Anterior cingulate cortex (tissue), 58 donors: ENCODE measurements around the gene FSCB.
"Not testable (repeated sequence)": the region's sequence is repeated elsewhere in the genome, so short reads cannot be mapped to it uniquely, and the experiment has no call there.

Experiments used
- DNase-seq, 58 donors: peaks; one replicate each; lab custom pipeline; 2025; lab: John Stamatoyannopoulos, UW

The FSCB gene, protein sequence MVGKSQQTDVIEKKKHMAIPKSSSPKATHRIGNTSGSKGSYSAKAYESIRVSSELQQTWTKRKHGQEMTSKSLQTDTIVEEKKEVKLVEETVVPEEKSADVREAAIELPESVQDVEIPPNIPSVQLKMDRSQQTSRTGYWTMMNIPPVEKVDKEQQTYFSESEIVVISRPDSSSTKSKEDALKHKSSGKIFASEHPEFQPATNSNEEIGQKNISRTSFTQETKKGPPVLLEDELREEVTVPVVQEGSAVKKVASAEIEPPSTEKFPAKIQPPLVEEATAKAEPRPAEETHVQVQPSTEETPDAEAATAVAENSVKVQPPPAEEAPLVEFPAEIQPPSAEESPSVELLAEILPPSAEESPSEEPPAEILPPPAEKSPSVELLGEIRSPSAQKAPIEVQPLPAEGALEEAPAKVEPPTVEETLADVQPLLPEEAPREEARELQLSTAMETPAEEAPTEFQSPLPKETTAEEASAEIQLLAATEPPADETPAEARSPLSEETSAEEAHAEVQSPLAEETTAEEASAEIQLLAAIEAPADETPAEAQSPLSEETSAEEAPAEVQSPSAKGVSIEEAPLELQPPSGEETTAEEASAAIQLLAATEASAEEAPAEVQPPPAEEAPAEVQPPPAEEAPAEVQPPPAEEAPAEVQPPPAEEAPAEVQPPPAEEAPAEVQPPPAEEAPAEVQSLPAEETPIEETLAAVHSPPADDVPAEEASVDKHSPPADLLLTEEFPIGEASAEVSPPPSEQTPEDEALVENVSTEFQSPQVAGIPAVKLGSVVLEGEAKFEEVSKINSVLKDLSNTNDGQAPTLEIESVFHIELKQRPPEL

DNA sequence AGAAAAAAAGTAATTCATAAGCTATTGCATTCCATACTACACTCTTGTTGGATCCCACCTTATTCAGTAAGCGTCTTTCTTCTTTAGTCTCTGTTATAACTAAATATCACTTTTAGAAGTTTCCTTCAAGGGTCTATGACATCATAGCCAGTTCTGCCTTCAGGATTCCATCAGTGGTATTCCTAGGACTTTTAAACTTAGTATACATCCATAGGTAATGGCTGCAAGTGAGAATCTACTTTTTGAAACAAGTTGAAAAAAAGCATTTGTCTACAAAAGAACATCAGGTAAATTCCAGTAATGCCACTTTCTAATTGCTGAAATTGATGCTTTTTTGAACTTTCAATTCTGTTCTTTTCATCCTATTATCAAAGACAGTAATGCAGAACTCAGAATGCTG is at the start of gene FSCB:
TSS of gene FSCB (minus strand) at position 101 of the 400 bp plus-strand sequence. CDS start 296 bp downstream, outside the sequence.
- no peak for DNase-seq

DNA sequence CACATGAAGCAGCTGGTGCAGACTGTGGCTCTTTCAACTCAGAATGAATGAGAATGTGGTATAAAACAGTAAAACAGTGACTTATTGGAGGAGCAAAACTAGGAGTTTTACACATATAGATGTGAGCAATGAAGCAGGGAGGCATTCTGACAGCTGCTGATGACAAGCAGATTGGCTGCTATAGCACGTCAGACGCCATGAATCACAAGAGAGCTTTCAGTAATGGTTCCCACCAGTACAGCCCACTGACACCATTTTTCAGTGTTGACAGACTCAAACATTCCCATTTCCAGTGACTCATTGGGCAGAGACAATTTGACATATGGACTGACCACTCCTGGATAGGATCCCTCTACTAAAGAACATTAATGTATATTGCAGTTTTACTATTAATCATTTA is 24.6 kb upstream of the FSCB start:
- no peak for DNase-seq

DNA sequence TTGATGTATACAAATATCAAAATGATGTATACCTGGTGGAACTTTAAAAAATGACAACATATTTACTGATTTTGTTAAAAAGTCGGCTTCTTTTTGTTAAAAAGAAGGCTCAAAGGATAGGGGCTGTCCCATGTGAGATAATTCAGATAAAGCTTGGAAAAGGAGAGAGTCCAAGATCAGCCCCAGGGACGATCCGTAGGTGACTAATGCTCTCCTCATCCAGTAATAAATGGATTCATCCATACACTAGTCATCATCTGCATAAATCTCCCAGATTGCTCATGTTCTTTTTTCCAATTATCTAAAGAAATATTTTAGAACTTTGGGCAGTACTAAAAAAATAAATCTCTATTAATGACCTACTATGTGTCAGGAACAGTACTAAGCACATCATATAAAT is 23.4 kb upstream of the FSCB start:
- DNase-seq = no peak

DNA sequence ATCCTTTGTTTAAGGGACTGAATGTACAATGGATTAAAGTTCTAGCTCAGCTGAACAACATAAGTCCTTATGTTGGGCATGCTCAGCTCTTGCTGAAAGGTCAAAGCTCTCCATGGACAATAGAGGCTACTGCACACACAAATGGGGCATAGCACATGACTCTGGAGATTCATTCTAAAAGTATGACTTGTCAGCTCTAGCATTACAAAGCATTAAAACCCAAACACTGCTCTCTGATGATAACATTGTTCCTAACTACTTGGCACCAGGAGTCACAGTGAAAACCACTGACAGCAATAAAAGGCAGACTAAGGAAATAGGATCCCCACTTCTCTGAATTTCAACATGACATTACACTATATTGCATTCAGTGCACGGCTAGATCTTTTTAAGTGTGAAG is 21.9 kb upstream of the FSCB start:
- DNase-seq = peak in 8 of 58 donors; percentile 3 to 37 (median 10)

DNA sequence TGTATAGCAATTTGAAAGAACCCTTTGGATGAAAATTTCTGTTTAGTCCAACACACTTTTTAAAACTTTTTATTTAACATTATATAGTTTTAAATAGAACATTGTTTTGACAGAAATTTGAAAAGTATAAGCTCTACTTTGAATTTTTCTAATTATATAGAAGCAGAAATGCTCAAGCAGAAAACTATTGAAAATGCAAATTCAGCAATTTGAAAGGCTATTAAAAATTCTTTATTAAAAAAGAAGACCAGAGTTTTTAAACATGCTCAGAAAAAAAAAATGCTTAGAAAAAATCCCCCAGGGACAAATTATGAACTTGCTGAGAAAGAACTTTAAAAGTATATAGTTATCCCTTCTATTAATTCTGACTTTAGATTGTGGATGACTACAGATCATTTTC is 21.1 kb upstream of the FSCB start:
- DNase-seq = no peak

DNA sequence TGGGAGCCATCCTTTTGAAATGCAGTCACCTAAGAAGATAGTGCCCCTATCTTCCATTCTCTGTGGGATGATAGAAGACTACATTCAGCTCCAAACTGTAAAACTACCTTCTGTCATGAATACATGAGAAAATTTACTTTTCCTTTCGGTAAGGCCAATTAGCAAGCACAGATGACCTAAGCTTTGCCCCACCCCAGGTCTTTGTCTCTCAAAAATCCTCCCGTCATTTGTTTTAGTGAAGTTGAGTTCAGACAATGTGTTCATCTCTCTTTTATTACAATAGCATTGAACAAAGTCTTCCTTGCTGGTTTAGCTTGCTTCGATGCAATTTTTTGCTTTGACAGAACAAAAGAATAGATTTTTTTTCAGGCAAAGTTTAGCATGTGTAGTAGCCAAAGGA is 18.2 kb upstream of the FSCB start:
- no peak for DNase-seq

DNA sequence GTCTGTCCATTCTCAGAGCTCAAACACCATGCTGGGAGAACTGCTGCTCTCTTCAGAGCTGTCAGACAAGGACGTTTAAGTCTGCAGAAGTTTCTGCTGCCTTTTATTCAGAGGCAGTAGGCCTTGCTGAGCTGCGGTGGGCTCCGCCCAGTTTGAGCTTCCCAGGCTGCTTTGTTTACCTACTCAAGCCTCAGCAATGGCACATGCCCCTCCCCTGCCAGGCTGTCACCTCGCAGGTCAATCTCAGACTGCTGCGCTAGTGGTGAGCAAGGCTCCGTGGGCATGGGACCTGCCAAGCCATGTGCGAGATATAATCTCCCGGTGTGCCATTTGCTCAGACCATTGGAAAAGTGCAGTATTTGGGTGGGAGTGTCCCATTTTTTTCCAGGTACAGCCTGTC is 8.6 kb upstream of the FSCB start:
- not testable (repeated sequence) for DNase-seq

DNA sequence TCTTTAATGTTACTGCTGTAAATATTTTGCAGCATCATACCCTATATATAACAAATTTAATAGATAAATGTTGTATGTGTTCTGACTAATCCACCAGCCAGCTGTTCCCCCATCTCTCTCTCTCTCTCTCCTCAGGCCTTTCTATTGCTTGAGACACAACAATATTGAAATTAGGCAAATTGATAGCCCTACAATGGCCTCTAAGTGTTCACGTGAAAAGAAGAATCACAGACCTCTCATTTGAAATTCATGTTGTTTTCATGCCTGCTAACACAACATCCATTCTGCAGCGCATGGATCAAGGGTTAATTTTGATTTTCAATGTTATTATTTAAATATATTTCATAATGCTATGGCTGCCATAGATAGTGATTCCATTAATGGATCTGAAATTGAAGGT is 1.8 kb upstream of the FSCB start:
- no peak for DNase-seq

DNA sequence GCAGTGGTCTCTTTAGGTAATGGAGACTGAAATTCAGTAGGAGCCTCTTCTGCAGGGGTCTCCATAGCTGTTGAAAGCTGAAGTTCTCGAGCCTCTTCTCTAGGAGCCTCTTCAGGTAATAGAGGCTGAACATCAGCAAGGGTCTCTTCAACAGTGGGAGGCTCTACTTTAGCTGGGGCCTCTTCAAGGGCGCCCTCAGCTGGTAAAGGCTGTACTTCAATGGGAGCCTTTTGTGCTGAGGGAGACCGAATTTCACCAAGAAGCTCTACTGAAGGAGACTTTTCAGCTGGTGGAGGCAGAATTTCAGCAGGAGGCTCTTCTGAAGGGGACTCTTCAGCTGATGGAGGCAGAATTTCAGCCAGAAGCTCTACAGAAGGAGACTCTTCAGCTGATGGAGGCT is 1.5 kb downstream of the FSCB start:
- no peak for DNase-seq

DNA sequence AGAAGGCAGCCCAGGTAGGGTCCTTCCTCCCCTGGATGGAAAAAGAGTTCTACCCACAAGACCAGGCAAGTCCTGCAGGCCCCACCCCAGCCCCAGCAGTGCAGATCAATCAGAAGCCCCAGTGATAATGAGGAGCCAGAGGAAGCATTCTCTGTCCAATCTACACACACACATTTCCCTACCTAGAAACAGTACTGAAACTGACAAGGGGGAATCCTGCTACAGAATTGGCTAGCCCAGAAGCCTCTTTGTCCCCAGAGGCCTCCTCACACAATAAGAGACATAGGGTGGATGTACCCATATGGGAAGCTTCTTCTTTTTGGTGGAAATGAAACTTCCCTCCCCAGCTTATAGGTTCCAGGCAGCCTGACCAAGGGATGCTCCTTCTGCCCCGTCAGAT is 9.9 kb downstream of the FSCB start:
- DNase-seq = no peak

DNA sequence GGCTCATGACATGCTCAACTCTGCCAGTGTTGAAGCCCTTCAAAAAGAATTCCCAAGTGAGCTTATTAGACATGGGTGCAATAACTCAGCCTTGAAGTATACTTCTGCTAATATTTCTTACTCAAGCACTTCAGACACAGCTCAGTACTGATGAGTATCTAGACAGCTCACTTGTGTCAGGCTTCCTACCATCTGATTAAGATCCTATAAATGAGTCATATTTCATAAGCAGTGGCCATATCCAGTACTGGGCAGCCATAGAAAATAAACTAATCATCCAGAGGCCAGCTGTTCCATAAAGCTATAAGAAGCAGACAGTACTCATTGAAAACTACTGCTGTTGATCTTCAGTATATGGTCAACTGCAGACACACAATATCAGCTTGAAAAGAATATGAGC is 12.9 kb downstream of the FSCB start:
- DNase-seq = no peak

DNA sequence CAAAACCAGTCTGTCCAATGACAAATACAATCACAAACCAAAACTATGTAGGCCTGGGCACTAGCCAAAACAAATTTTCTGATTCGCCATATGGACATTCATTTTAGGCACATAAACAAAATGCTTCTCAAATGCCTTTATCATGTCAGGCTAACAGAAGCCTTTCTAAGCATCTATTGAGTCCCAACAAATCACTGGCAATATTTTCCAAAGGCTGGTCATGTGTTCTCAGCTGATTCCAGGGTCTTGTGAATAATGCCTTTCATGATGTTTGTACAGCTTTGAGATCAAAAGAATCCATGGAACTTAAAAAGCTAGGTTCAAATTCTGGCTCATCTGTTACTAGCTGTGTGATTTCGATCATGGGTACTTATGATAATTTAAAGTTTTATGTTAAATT is 16.1 kb downstream of the FSCB start:
- no peak for DNase-seq

DNA sequence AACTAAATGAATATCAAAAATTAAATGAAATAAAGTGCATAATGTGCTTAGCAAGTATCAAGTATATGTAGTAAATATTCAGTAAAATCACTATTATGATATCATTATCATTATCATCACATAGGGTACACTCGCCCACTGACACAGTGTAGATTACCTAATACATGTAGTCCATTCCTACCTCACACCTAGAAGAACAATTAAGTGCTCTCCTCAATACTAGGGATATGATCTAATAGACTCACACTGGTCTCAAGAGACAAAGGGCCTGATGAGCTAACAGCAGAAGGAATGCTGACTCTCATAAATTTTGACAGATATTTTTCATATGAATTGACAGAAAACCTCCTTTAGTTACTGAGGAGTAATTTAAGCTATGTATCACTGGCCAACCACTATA is 29.1 kb downstream of the FSCB start:
- DNase-seq = no peak

DNA sequence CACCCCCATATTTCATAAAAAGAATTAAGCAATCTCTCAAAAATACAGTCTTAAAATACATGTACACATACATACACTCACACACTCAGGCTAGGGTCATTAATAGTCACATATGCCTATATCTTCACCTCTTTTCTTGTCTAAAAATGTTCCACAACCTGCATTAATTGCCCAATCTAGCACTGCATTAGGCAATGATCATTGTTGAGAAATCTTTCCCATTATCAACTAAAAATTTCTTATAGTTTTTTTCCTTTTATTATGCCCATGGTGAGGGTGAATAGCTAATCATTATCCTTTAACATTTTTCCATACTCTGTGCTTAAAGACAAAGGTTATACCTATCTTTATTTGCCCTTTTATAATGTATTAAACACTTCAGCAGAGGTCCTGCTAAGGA is 38.3 kb downstream of the FSCB start:
- no peak for DNase-seq

DNA sequence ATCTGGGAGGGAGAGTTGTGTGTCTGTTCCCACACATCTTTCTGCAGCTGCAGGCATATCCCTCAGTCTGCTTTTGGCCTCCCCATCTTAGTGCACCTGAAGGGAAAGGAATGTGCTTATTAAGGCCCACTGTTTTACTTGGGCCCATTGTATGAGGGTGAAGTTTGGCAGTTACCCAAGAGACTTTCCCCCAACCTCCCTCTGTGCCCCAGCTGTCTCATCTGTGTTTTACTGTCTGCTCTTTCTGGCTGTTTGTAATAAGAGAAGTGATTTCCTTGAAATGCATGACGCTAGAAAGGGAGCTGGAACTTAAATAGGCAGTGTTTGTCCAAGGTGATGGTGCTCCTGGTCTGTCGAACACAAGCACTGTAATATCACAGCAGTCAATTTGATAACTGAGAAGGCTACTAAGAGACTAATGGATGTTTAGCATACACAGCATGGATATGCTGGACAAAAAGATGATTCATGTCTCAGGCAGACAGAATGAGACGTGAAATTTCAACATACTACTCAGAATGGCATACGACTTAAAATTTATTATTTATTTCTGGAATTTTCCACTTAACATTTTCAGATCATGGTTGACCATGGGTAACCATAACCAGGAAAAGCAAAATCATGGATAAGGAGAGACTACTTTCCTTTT is 43.6 kb downstream of the FSCB start:
- DNase-seq = no peak

DNA sequence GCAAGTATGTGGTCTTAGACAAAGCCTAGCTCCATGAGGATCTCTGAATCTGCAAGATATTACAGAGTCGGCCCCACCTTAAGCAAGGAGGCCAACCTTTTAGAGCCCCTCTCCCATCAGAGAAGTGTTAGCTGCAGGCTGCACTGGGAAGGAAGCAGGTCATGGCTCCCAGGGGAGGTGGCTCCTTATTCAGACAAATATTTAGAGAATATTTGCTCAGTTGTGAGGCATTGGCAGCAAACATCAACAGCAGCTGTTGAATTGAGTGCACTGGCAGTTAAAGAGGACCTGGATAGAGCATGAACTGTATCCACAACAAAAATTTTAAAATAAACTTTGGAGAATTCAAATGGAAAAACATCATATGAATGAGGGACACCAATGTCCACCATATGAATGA is 44.7 kb downstream of the FSCB start:
- DNase-seq = no peak

DNA sequence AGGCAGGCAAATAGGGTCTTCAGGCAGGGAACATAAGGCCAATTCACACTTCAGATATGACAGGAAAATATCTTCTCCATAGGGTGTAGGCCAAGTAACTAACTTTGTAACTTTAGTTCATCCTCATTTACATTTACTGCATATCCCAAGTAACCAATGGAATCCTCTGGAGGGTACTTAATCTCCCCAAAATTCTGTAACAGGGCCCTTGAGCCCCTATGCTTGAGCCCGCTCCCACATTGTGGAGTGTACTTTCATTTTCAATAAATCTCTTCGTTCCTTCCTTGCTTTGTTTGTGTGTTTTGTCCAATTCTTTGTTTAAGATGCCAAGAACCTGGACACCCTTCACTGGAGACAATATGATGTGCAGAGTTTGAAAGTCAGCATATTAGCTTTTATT is 45.3 kb downstream of the FSCB start:
- no peak for DNase-seq
